Measurements from ENCODE around the gene ARHGAP4.

The ARHGAP4 gene

GRCh38 chrX:153880440-153880815, 45.6 kb downstream of the ARHGAP4 start:
- DNase-seq (ENCODE audit: insufficient read length, low spot score), result no peak
- FAIRE-seq, result peak; percentile 38
- no peak for TF ChIP-seq TAF1 (IDR thresholded peaks at IDR 0.05; ENCODE audit: low read depth, low read length)
- TF ChIP-seq SPI1 (IDR thresholded peaks at IDR 0.05; ENCODE audit: low read depth, low read length), result no peak
- TF ChIP-seq PAX5 (IDR thresholded peaks at IDR 0.05; ENCODE audit: insufficient read depth, low read length, severe bottlenecking), result no peak
- no peak for TF ChIP-seq POLR2AphosphoS5 (IDR thresholded peaks at IDR 0.05; ENCODE audit: low read depth, low read length)
- no peak for TF ChIP-seq POU2F2 (IDR thresholded peaks at IDR 0.05; ENCODE audit: low read depth, low read length)
- no peak for TF ChIP-seq POLR2A (IDR thresholded peaks at IDR 0.05; ENCODE audit: low read depth, low read length)

DNA sequence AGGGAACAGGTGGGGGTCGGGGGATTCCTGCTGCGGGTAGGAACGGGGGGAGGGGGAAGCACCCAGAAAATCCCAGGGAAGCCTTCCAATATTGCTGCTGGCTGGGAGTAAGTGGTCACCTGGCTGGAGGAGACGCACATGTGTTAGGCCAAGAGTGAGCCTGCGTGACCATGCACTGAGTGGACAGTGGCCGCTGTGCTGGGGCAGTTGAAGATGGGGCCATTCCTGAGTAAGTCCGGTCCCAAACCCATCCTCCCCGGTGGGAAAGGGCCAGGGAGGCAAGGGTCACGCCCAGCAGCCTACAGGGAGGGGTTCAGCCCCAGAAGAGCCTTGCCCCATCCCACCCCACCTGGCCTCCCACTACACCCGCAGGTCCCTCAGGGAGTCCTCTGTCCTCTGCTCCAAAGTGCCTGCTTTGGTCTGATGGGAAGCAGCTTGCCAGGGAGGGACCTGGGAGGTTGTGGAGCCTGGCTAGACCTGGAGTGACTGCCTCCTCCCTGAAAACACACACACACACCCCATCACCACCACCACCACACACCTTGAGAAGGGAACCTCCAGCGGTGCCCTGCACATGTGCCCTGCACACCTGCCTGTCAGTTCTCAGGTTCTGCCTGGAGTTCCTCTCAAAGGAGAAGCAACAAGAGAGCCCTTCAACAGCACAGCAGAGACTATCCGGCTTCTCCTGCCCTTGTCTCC, 46.2 kb downstream of the ARHGAP4 start:
- FAIRE-seq, result no peak
- no peak for DNase-seq (ENCODE audit: insufficient read length, low spot score)

DNA sequence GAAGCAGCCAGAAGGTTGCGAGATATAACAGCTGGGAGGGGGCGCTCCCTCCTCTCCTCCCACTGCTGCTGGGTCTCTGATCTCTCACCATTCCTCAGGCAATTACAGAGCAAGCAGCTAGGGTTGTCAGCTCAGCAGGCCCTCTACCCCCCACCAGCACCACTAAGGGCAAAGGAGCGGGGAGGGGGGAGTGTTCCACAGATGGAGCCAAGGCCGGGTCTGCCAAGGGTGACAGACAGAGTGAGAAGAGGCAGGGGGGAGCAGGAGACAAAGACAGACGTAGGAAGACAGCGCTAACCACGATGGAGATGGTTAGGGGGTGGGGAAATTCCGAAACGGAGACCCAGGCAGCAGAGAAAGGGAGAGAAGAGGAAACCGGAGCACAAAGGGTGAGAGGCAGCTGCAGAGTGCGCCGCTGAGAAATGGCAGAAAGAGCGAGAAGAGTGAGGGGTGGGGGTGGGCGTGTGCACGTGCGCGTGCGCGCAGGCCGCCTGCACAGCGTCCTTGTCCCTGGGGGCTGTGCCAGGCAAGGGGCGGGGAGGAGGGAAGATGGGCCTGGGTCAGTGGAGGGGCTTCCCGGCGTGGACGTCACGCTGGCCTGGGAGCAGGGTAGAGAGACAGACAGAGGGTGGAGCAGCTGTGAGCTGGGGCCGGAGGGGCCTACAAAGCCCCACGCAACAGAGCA, 47.0 kb downstream of the ARHGAP4 start:
- FAIRE-seq, result peak; percentile 73
- TF ChIP-seq POU2F2 (IDR thresholded peaks at IDR 0.05; ENCODE audit: low read depth, low read length), result no peak
- no peak for TF ChIP-seq TAF1 (IDR thresholded peaks at IDR 0.05; ENCODE audit: low read depth, low read length)
- no peak for TF ChIP-seq PAX5 (IDR thresholded peaks at IDR 0.05; ENCODE audit: insufficient read depth, low read length, severe bottlenecking)
- TF ChIP-seq SPI1 (IDR thresholded peaks at IDR 0.05; ENCODE audit: low read depth, low read length), result no peak
- no peak for TF ChIP-seq POLR2AphosphoS5 (IDR thresholded peaks at IDR 0.05; ENCODE audit: low read depth, low read length)
- TF ChIP-seq POLR2A (IDR thresholded peaks at IDR 0.05; ENCODE audit: low read depth, low read length), result no peak
- no peak for DNase-seq (ENCODE audit: insufficient read length, low spot score)

More for the DNA sequence above, 46.2 kb downstream of the ARHGAP4 start:
- no peak for TF ChIP-seq POLR2AphosphoS5 (IDR thresholded peaks at IDR 0.05; ENCODE audit: low read depth, low read length)
- no peak for TF ChIP-seq PAX5 (IDR thresholded peaks at IDR 0.05; ENCODE audit: insufficient read depth, low read length, severe bottlenecking)
- TF ChIP-seq SPI1 (IDR thresholded peaks at IDR 0.05; ENCODE audit: low read depth, low read length), result no peak
- TF ChIP-seq POLR2A (IDR thresholded peaks at IDR 0.05; ENCODE audit: low read depth, low read length), result no peak
- TF ChIP-seq TAF1 (IDR thresholded peaks at IDR 0.05; ENCODE audit: low read depth, low read length), result no peak
- no peak for TF ChIP-seq POU2F2 (IDR thresholded peaks at IDR 0.05; ENCODE audit: low read depth, low read length)

DNA sequence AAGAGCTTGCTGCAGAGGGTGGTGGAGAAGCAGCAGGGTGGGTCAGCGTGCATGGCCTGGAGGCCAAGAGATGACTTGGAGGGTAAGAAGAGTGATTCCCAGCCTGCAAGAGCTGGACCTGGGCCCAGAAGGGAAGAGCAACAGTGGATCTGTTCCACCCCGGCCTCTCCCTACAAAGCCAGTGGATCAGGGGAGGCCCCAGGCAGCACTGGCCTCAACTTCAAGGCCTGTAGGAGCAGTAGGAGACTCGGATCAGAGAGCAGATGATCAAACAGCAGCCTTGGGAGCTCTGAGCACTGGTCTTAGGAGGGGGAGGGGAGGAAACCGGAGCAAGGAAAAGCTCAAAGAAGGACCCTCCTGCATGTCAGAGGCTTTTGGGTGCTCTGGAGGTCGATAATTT, 47.7 kb downstream of the ARHGAP4 start:
- no peak for FAIRE-seq

GRCh38 chrX:153877571-153878261, 48.3 kb downstream of the ARHGAP4 start:
- DNase-seq (ENCODE audit: insufficient read length, low spot score) (no peak), FAIRE-seq (no peak)
- TF ChIP-seq SPI1 (IDR thresholded peaks at IDR 0.05; ENCODE audit: low read depth, low read length), result no peak

More for the DNA sequence above, 47.7 kb downstream of the ARHGAP4 start:
- no peak for DNase-seq (ENCODE audit: insufficient read length, low spot score)
- TF ChIP-seq PAX5 (IDR thresholded peaks at IDR 0.05; ENCODE audit: insufficient read depth, low read length, severe bottlenecking) (no peak), POLR2AphosphoS5 (IDR thresholded peaks at IDR 0.05; ENCODE audit: low read depth, low read length) (no peak), POU2F2 (IDR thresholded peaks at IDR 0.05; ENCODE audit: low read depth, low read length) (no peak), SPI1 (IDR thresholded peaks at IDR 0.05; ENCODE audit: low read depth, low read length) (no peak), TAF1 (IDR thresholded peaks at IDR 0.05; ENCODE audit: low read depth, low read length) (no peak), POLR2A (IDR thresholded peaks at IDR 0.05; ENCODE audit: low read depth, low read length) (no peak)

- no peak for FAIRE-seq
- TF ChIP-seq POU2F2 (IDR thresholded peaks at IDR 0.05; ENCODE audit: low read depth, low read length), result no peak
- TF ChIP-seq TAF1 (IDR thresholded peaks at IDR 0.05; ENCODE audit: low read depth, low read length), result no peak
- no peak for TF ChIP-seq POLR2AphosphoS5 (IDR thresholded peaks at IDR 0.05; ENCODE audit: low read depth, low read length)
- no peak for TF ChIP-seq PAX5 (IDR thresholded peaks at IDR 0.05; ENCODE audit: insufficient read depth, low read length, severe bottlenecking)
- TF ChIP-seq SPI1 (IDR thresholded peaks at IDR 0.05; ENCODE audit: low read depth, low read length), result no peak
- no peak for TF ChIP-seq POLR2A (IDR thresholded peaks at IDR 0.05; ENCODE audit: low read depth, low read length)
- DNase-seq (ENCODE audit: insufficient read length, low spot score), result peak; percentile 2
Measured at GRCh38 chrX:153876112-153876491, 50.0 kb downstream of the ARHGAP4 start.

GRCh38 chrX:153875391-153876111, 50.5 kb downstream of the ARHGAP4 start:
- DNase-seq (ENCODE audit: insufficient read length, low spot score) (peak; percentile 74), FAIRE-seq (peak; percentile 78)
- TF ChIP-seq POLR2A (IDR thresholded peaks at IDR 0.05; ENCODE audit: low read depth, low read length) (no peak), SPI1 (IDR thresholded peaks at IDR 0.05; ENCODE audit: low read depth, low read length) (no peak), PAX5 (IDR thresholded peaks at IDR 0.05; ENCODE audit: insufficient read depth, low read length, severe bottlenecking) (no peak), TAF1 (IDR thresholded peaks at IDR 0.05; ENCODE audit: low read depth, low read length) (no peak), POLR2AphosphoS5 (IDR thresholded peaks at IDR 0.05; ENCODE audit: low read depth, low read length) (no peak), POU2F2 (IDR thresholded peaks at IDR 0.05; ENCODE audit: low read depth, low read length) (no peak)

DNA sequence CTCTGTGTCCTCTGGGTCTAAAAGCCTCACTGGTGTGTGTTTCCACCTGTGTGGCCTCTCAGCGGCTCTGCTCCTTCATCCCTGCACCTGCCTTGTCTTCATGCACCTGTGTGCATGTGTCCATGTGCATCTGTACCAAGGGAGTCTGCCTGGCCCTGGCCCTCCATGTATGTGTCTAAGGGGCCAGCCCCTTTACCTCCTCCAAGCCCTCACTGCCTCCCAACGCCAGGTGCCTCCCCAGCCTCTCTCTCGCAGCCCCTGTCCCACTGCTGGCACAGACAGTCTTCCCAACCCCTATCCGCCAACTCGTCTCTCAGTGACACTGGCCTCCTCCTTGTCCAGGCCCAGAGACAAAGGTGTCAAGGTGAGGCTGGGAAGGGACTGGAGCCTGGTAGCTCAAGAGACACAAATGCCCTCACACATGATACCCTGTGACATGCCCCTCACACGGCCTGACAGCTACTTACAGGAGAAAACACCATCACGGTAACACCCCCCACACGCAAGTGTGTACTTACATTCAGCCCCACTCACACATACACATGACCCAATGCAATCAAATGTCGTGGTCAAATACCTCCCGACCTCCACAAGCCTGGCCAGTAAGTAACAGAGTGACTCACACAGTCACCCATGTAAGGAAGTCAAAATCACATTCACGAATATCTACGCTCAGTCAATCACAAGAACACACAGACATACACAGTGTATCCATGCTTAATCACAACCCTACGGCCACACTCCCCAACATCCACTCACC, 51.5 kb downstream of the ARHGAP4 start:
- peak; percentile 72 for FAIRE-seq

DNA sequence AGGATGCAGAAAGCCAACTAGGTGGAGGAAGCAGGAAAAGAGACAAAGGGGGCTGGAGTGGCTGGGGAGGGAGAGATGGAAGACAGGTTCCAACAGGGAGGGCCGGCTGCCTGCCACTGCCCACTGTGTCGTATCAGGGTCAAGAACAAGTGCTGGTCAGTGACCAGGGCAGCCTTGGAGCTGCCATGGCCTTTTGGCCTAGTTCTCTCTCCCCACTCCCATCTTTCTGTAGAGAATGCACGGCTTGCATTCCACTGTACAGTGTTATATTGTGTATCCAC, 52.0 kb downstream of the ARHGAP4 start:
- TF ChIP-seq POU2F2 (IDR thresholded peaks at IDR 0.05; ENCODE audit: low read depth, low read length) (no peak), TAF1 (IDR thresholded peaks at IDR 0.05; ENCODE audit: low read depth, low read length) (no peak)
- DNase-seq (ENCODE audit: insufficient read length, low spot score) (no peak), FAIRE-seq (no peak)

More for the DNA sequence above, 51.5 kb downstream of the ARHGAP4 start:
- peak; percentile 2 for DNase-seq (ENCODE audit: insufficient read length, low spot score)
- TF ChIP-seq TAF1 (IDR thresholded peaks at IDR 0.05; ENCODE audit: low read depth, low read length), result no peak
